ENCODE data around the gene RALGAPA2.

The RALGAPA2 gene

GRCh38 chr20:20491110-20491783 is 221.2 kb downstream of the RALGAPA2 start:
- TF ChIP-seq, protein P1, sequence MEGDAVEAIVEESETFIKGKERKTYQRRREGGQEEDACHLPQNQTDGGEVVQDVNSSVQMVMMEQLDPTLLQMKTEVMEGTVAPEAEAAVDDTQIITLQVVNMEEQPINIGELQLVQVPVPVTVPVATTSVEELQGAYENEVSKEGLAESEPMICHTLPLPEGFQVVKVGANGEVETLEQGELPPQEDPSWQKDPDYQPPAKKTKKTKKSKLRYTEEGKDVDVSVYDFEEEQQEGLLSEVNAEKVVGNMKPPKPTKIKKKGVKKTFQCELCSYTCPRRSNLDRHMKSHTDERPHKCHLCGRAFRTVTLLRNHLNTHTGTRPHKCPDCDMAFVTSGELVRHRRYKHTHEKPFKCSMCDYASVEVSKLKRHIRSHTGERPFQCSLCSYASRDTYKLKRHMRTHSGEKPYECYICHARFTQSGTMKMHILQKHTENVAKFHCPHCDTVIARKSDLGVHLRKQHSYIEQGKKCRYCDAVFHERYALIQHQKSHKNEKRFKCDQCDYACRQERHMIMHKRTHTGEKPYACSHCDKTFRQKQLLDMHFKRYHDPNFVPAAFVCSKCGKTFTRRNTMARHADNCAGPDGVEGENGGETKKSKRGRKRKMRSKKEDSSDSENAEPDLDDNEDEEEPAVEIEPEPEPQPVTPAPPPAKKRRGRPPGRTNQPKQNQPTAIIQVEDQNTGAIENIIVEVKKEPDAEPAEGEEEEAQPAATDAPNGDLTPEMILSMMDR (IDR thresholded peaks at IDR 0.05; ENCODE audit: borderline replicate concordance, insufficient read depth, low read depth, low read length) = no peak
- H3K4me3 ChIP-seq (ENCODE audit: low read depth, low read length) = no peak overlapping the region

GRCh38 chr20:20490673-20491072 is 221.8 kb downstream of the RALGAPA2 start:
- no peak overlapping the region for H3K4me3 ChIP-seq (ENCODE audit: low read depth, low read length)
- TF ChIP-seq, protein P1 (IDR thresholded peaks at IDR 0.05; ENCODE audit: borderline replicate concordance, insufficient read depth, low read depth, low read length) = no peak

DNA sequence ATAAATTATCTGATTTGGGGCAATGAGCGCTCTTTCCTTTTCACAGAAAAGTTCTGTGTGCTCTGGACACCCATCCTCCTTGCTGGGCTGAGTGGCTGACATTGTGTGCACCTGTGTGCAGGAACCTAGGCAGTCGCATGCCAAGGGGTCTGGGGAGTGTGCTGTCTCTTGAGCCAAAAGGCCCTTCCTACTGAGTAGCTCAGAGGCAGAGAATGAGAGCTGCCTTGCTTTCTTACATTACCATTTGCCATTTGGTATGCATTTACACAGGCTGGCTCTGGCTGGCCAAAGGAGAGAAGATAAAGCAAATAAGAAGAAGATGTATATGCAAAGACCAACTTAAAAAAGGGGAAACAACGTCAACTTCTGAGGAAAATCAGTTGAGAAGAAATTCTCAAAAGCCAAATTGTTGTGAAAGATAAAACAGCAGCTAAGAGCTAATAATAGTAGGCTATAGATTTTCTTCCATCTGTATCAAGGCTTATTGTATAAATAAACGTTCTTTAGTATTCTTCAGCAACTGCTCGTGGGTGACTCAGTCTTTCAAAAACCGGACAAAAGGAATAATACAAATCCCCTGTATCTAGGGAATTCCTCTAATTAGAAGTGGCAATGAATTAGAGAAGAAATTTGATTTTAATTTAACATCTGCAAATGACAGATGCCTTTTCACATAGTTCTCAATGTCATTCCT is 222.6 kb downstream of the RALGAPA2 start:
- TF ChIP-seq, protein P1 (IDR thresholded peaks at IDR 0.05; ENCODE audit: borderline replicate concordance, insufficient read depth, low read depth, low read length) = no peak
- H3K4me3 ChIP-seq (ENCODE audit: low read depth, low read length) = no peak overlapping the region

DNA sequence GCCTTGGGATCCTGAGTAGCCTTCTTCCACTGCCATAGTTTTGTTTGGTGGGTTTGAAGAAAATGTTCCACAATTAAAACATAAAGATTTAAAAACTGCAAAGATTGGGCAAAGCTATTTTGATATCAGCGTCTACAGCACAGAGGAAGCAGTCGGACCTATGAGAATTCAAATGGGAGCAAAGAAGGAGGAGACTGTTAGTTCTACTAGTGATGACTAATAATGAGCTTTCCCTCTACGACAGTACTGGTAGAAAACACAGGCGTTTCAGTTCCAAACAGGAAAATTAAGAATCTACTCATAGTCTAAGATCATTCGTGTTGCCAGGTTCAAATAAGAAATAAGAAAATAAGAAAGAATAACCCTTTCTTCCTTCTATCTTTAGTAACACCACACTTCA is 223.4 kb downstream of the RALGAPA2 start:
- TF ChIP-seq, protein P1 (IDR thresholded peaks at IDR 0.05; ENCODE audit: borderline replicate concordance, insufficient read depth, low read depth, low read length) = no peak
- H3K4me3 ChIP-seq (ENCODE audit: low read depth, low read length) = no peak overlapping the region

- TF ChIP-seq, protein P1 (IDR thresholded peaks at IDR 0.05; ENCODE audit: borderline replicate concordance, insufficient read depth, low read depth, low read length) = no peak
Measured at GRCh38 chr20:20488388-20488787, 224.1 kb downstream of the RALGAPA2 start.

DNA sequence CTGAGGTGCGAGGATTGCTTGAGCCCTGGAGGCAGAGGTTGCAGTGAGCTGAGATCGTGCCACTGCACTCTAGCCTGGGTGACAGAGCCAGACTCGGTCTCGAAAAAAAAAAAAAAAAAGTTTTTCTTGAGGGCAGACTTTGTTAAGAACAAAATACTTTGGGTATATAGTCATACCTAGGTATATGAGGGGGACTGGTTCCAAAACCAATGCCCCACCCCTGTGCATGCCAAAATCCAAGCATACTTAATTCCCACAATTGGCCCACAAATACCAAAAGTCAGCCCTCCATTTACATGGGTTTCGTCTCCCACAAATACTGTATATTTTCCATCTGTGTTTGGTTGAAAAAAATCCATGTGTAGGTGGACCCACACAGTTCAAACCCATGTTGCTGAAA is 224.6 kb downstream of the RALGAPA2 start:
- TF ChIP-seq, protein P1 (IDR thresholded peaks at IDR 0.05; ENCODE audit: borderline replicate concordance, insufficient read depth, low read depth, low read length) = no peak
- no peak overlapping the region for H3K4me3 ChIP-seq (ENCODE audit: low read depth, low read length)

More at GRCh38 chr20:20488388-20488787, 224.1 kb downstream of the RALGAPA2 start:
- no peak overlapping the region for H3K4me3 ChIP-seq (ENCODE audit: low read depth, low read length)

GRCh38 chr20:20483328-20483727 is 229.1 kb downstream of the RALGAPA2 start:
- TF ChIP-seq, protein P1 (IDR thresholded peaks at IDR 0.05; ENCODE audit: borderline replicate concordance, insufficient read depth, low read depth, low read length) = no peak
- no peak overlapping the region for H3K4me3 ChIP-seq (ENCODE audit: low read depth, low read length)
